ENCODE data around the gene TNFSF8.

The TNFSF8 gene

GRCh38 chr9:114906922-114907571 is 23.3 kb downstream of the TNFSF8 start:
- TF ChIP-seq CTCF (IDR thresholded peaks at IDR 0.05; ENCODE audit: low read depth, low read length), result peak; percentile 78
- no peak for DNase-seq (ENCODE audit: extremely low read depth, low read depth)

GRCh38 chr9:114905170-114905940 is 25.0 kb downstream of the TNFSF8 start:
- no peak for TF ChIP-seq CTCF (IDR thresholded peaks at IDR 0.05; ENCODE audit: low read depth, low read length)
- no peak for DNase-seq (ENCODE audit: extremely low read depth, low read depth)

- DNase-seq (ENCODE audit: extremely low read depth, low read depth), result no peak
Measured at GRCh38 chr9:114902786-114903524, 27.4 kb downstream of the TNFSF8 start.

GRCh38 chr9:114900942-114901802 is 29.2 kb downstream of the TNFSF8 start:
- no peak for TF ChIP-seq CTCF (IDR thresholded peaks at IDR 0.05; ENCODE audit: low read depth, low read length)
- DNase-seq (ENCODE audit: extremely low read depth, low read depth), result no peak

More at GRCh38 chr9:114902786-114903524, 27.4 kb downstream of the TNFSF8 start:
- TF ChIP-seq CTCF (IDR thresholded peaks at IDR 0.05; ENCODE audit: low read depth, low read length), result no peak

GRCh38 chr9:114899995-114900394 is 30.4 kb downstream of the TNFSF8 start:
- no peak for DNase-seq (ENCODE audit: extremely low read depth, low read depth)
- no peak for TF ChIP-seq CTCF (IDR thresholded peaks at IDR 0.05; ENCODE audit: low read depth, low read length)

- no peak for TF ChIP-seq CTCF (IDR thresholded peaks at IDR 0.05; ENCODE audit: low read depth, low read length)
Measured at GRCh38 chr9:114899461-114899860, 30.9 kb downstream of the TNFSF8 start.

More at GRCh38 chr9:114899461-114899860, 30.9 kb downstream of the TNFSF8 start:
- DNase-seq (ENCODE audit: extremely low read depth, low read depth), result no peak

Measured in AG09319 (cell line).